H9 (cell line): Measurements from ENCODE around the gene SELENOF. TPM values are rescaled to one million over a fixed set of nuclear protein-coding genes. Genes with fewer than 3 reads are reported as not detected.

Experiments used
- DNase-seq: peaks from one replicate; pipeline ENCODE4 v3.0.0-alpha.2; 2017
- H2AFZ ChIP-seq: one replicate; pipeline ENCODE4 v1.6.1; 2013; ENCODE audit warnings: mild to moderate bottlenecking, low read length, control low read depth, moderate library complexity
- H2AK5ac ChIP-seq: 2 replicates; pipeline ENCODE4 v1.6.1; 2013; ENCODE audit warnings: low read length, control low read depth, mixed read lengths; ENCODE audit not compliant: insufficient read length
- H2BK120ac ChIP-seq: one replicate; pipeline ENCODE4 v1.6.1; 2013; ENCODE audit warnings: low read depth, mild to moderate bottlenecking, low read length, control low read depth, inconsistent platforms; ENCODE audit not compliant: poor library complexity, severe bottlenecking
- H2BK12ac ChIP-seq: 2 replicates; pipeline ENCODE4 v1.6.1; 2013; ENCODE audit warnings: low read length, control low read depth, mixed read lengths, low read depth; ENCODE audit not compliant: insufficient read length
- H2BK15ac ChIP-seq: 2 replicates; pipeline ENCODE4 v1.6.1; 2013; ENCODE audit warnings: low read depth, low read length, control low read depth
- H2BK20ac ChIP-seq: one replicate; pipeline ENCODE4 v1.6.1; 2013; ENCODE audit warnings: low read depth, mild to moderate bottlenecking, low read length, control low read depth, inconsistent platforms; ENCODE audit not compliant: poor library complexity, severe bottlenecking
- H2BK5ac ChIP-seq: 2 replicates; pipeline ENCODE4 v1.6.1; 2013; ENCODE audit warnings: low read length, control low read depth, mixed read lengths; ENCODE audit not compliant: insufficient read length
- H3K14ac ChIP-seq: 2 replicates; pipeline ENCODE4 v1.6.1; 2013; ENCODE audit warnings: low read length, control low read depth; ENCODE audit not compliant: insufficient read depth
- H3K18ac ChIP-seq: 2 replicates; pipeline ENCODE4 v1.6.1; 2013; ENCODE audit warnings: low read depth, mild to moderate bottlenecking, mixed read lengths, low read length, control low read depth; ENCODE audit not compliant: insufficient read length
- H3K23ac ChIP-seq: 2 replicates; pipeline ENCODE4 v1.6.1; 2013; ENCODE audit warnings: low read length, control low read depth, mixed read lengths, low read depth; ENCODE audit not compliant: insufficient read length
- H3K23me2 ChIP-seq: 2 replicates; pipeline ENCODE4 v1.6.1; 2013; ENCODE audit warnings: low read depth, mild to moderate bottlenecking, mixed read lengths, low read length, control low read depth; ENCODE audit not compliant: insufficient read length, poor library complexity, severe bottlenecking
- H3K27ac ChIP-seq: 2 replicates; pipeline ENCODE4 v1.5.1; 2013; ENCODE audit warnings: low read length, control low read depth, mixed read lengths, low read depth; ENCODE audit not compliant: insufficient read length
- H3K27me3 ChIP-seq: 2 replicates; pipeline ENCODE4 v1.6.1; 2013; ENCODE audit warnings: low read length, control low read depth, inconsistent platforms; ENCODE audit not compliant: insufficient read depth
- H3K4ac ChIP-seq: 2 replicates; pipeline ENCODE4 v1.6.1; 2013; ENCODE audit warnings: low read depth, mild to moderate bottlenecking, control low read depth, inconsistent platforms, low read length, moderate library complexity
- H3K4me1 ChIP-seq: 2 replicates; pipeline ENCODE4 v1.6.1; 2013; ENCODE audit warnings: low read length, control low read depth, inconsistent platforms; ENCODE audit not compliant: insufficient read depth
- H3K4me2 ChIP-seq: 2 replicates; pipeline ENCODE4 v1.6.1; 2013; ENCODE audit warnings: low read length, control low read depth, mixed read lengths; ENCODE audit not compliant: insufficient read length, insufficient read depth
- H3K56ac ChIP-seq: 2 replicates; pipeline ENCODE4 v1.6.1; 2013; ENCODE audit warnings: low read depth, mild to moderate bottlenecking, mixed read lengths, low read length, control low read depth; ENCODE audit not compliant: insufficient read length
- H3K79me1 ChIP-seq: 2 replicates; pipeline ENCODE4 v1.6.1; 2013; ENCODE audit warnings: low read depth, mild to moderate bottlenecking, moderate library complexity, low read length, control low read depth, inconsistent platforms; ENCODE audit not compliant: insufficient read depth, poor library complexity, severe bottlenecking
- H3K79me2 ChIP-seq: 2 replicates; pipeline ENCODE4 v1.6.1; 2013; ENCODE audit warnings: low read length, control low read depth, inconsistent platforms; ENCODE audit not compliant: insufficient read depth
- H3K9ac ChIP-seq: 2 replicates; pipeline ENCODE4 v1.6.1; 2013; ENCODE audit warnings: low read length, control low read depth, mixed read lengths; ENCODE audit not compliant: insufficient read length; ENCODE audit errors: extremely low read depth
- H3K9me3 ChIP-seq: one replicate; pipeline ENCODE4 v1.6.1; 2013; ENCODE audit warnings: low read depth, low read length, inconsistent platforms; ENCODE audit not compliant: control insufficient read depth
- H3T11ph ChIP-seq: one replicate; pipeline ENCODE4 v1.6.1; 2013; ENCODE audit warnings: mild to moderate bottlenecking, low read length, control low read depth, inconsistent platforms
- H4K20me1 ChIP-seq: one replicate; pipeline ENCODE4 v1.6.1; 2013; ENCODE audit not compliant: control insufficient read depth, insufficient read length, insufficient read depth
- H4K5ac ChIP-seq: 2 replicates; pipeline ENCODE4 v1.6.1; 2013; ENCODE audit warnings: low read depth, mild to moderate bottlenecking, mixed read lengths, low read length, control low read depth; ENCODE audit not compliant: insufficient read length
- H4K8ac ChIP-seq: replicated peaks from 2 replicates; pipeline ENCODE4 v1.6.1; 2013; ENCODE audit warnings: low read length, control low read depth, mixed read lengths, low read depth; ENCODE audit not compliant: insufficient read length
- H4K91ac ChIP-seq: 2 replicates; pipeline ENCODE4 v1.6.1; 2013; ENCODE audit warnings: low read depth, mild to moderate bottlenecking, moderate library complexity, mixed read lengths, low read length, control low read depth; ENCODE audit not compliant: insufficient read length
- H3K27ac Mint-ChIP-seq, 3 experiments: 2 replicates in 2 of 3; 3 replicates in 1 of 3; pipeline ENCODE4 v1.8.0; 2020 to 2021; ENCODE audit warnings: mixed read lengths in 3 of 3, mild to moderate bottlenecking in 1 of 3, moderate library complexity in 1 of 3
- H3K27me3 Mint-ChIP-seq: 2 replicates; pipeline ENCODE4 v1.8.0; 2021; ENCODE audit warnings: low read depth, mild to moderate bottlenecking, moderate library complexity, mixed read lengths
- H3K36me3 Mint-ChIP-seq, 3 experiments: 2 replicates in 2 of 3; 3 replicates in 1 of 3; pipeline ENCODE4 v1.8.0; 2020 to 2021; ENCODE audit warnings: low read depth in 3 of 3, mixed read lengths in 3 of 3; ENCODE audit not compliant: insufficient read depth in 1 of 3
- H3K4me1 Mint-ChIP-seq, 2 experiments: 2 replicates each; pipeline ENCODE4 v1.8.0; 2020; ENCODE audit warnings: mixed read lengths in 2 of 2
- H3K4me3 Mint-ChIP-seq, 2 experiments: 2 replicates in 1 of 2; 3 replicates in 1 of 2; pipeline ENCODE4 v1.8.0; 2020 to 2021; ENCODE audit warnings: mild to moderate bottlenecking in 2 of 2, mixed read lengths in 2 of 2, moderate library complexity in 1 of 2
- H3K9me3 Mint-ChIP-seq, 2 experiments: 2 replicates in 1 of 2; 3 replicates in 1 of 2; pipeline ENCODE4 v1.8.0; 2020; ENCODE audit warnings: mild to moderate bottlenecking in 2 of 2, mixed read lengths in 2 of 2, moderate library complexity in 1 of 2
- WGBS: extraction: QIAGEN DNeasy Blood & Tissue Kit; methylation state at CpG from one replicate; pipeline ENCODE4 v1.1.7; 2013; ENCODE audit warnings: missing lambda C conversion rate, low lambda C conversion rate, mixed read lengths; ENCODE audit not compliant: insufficient read length; ENCODE audit errors: extremely low coverage; 5-methylcytosine and 5-hydroxymethylcytosine counted together
- total RNA-seq: library from RNA; stranded (reverse); gene quantifications from 2 replicates; pipeline ENCODE4 v1.2.1, GENCODE V29; 2021
- TF ChIP-seq, protein P1 (sequence below): fragments of 200-600 bp; sonication (generic); conservative IDR thresholded peaks from 3 replicates; pipeline ENCODE4 v1.8.0; 2021; ENCODE audit warnings: antibody characterized with exemption, mild to moderate bottlenecking

SELENOF gene
- total RNA-seq, 1 experiment from 2014 or later: 143 TPM

DNA sequence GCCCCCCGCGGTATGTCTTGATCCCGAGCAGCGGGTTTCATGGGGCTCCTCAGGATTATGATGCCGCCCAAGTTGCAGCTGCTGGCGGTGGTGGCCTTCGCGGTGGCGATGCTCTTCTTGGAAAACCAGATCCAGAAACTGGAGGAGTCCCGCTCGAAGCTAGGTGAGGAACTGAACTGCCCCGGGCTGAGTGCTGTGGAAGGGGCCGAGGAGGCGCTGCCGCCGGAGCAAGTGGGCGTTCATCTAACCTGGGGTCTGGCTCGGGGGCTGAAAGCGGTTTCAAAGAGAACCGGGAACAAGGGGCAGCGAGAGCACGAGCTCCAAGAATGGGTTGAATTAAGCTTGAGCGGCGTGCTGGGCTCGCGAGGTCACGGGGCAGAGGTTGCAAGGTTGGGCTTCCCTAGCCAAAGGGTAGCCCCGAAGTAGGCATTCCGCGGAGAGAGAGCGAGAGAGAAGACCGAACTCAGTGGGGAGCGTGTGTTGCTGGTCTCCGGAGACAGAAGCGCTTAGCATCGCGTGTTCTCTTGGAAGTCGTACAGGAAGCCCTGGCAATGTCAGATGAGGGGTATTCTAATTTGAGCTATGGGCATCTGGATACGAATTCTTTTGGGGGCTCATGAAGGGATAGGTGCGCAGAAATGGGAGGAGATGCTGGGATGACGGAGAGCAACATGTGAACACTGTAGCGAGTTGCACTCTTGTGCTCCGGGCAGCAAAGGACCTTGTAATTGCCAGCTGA, 1.2 kb upstream of the SELENOF start:
- H2BK120ac ChIP-seq: peak overlapping the region; percentile 83
- H3K23me2 ChIP-seq: peaks cover 13% of the 10 kb centered on the region
- H3K79me2 ChIP-seq: peaks cover 36% of the 10 kb centered on the region
- H4K5ac ChIP-seq: no peak overlapping the region
- peak overlapping the region; percentile 97 for H3K14ac ChIP-seq
- H3K4me1 ChIP-seq: no peaks in the 10 kb centered on the region; the same call in 1 of the 2 replicates
- no peaks in the 10 kb centered on the region for H3K27me3 Mint-ChIP-seq
- no peaks in the 10 kb centered on the region for H3K27me3 ChIP-seq
- WGBS: no CpG with 5 or more reads among the region's 43 CpGs
- peak overlapping the region; percentile 100; the same call in 1 of the 2 replicates for H2BK15ac ChIP-seq
- H3K27ac ChIP-seq: peak overlapping the region; percentile 72
- H2AK5ac ChIP-seq: no peak overlapping the region
- peak overlapping the region; percentile 83 for H2BK12ac ChIP-seq
- H3K36me3 Mint-ChIP-seq: peaks cover 10 to 16% (median 15%) of the 10 kb centered on the region in 3 experiments
- no peak overlapping the region for H3K56ac ChIP-seq
- no peak overlapping the region for H4K91ac ChIP-seq
- H3K4me3 Mint-ChIP-seq: no peak overlapping the region
- peak overlapping the region; percentile 95 for H3K18ac ChIP-seq
- H3K79me1 ChIP-seq: peaks cover 3% of the 10 kb centered on the region
- H3T11ph ChIP-seq: no peak overlapping the region
- peak; percentile 59 for DNase-seq
- no peak overlapping the region for H2BK5ac ChIP-seq
- no peak overlapping the region; the same call in 1 of the 2 replicates for H3K4ac ChIP-seq
- H3K27ac Mint-ChIP-seq: no peak overlapping the region
- no peaks in the 10 kb centered on the region; a peak in 2 of 5 replicates for H3K9me3 Mint-ChIP-seq
- peak overlapping the region; percentile 90 for H3K9ac ChIP-seq
- no peak overlapping the region for H4K8ac ChIP-seq
- H3K23ac ChIP-seq: no peak overlapping the region
- peak overlapping the region; percentile 80 for H3K4me2 ChIP-seq
- H2AFZ ChIP-seq: peak overlapping the region; percentile 24
- no peak overlapping the region for H2BK20ac ChIP-seq
- TF ChIP-seq, protein P1, sequence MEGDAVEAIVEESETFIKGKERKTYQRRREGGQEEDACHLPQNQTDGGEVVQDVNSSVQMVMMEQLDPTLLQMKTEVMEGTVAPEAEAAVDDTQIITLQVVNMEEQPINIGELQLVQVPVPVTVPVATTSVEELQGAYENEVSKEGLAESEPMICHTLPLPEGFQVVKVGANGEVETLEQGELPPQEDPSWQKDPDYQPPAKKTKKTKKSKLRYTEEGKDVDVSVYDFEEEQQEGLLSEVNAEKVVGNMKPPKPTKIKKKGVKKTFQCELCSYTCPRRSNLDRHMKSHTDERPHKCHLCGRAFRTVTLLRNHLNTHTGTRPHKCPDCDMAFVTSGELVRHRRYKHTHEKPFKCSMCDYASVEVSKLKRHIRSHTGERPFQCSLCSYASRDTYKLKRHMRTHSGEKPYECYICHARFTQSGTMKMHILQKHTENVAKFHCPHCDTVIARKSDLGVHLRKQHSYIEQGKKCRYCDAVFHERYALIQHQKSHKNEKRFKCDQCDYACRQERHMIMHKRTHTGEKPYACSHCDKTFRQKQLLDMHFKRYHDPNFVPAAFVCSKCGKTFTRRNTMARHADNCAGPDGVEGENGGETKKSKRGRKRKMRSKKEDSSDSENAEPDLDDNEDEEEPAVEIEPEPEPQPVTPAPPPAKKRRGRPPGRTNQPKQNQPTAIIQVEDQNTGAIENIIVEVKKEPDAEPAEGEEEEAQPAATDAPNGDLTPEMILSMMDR: no peak
- H3K4me1 Mint-ChIP-seq: peaks cover 16 to 28% of the 10 kb centered on the region in 2 experiments
- H3K9me3 ChIP-seq: no peaks in the 10 kb centered on the region
- no peaks in the 10 kb centered on the region for H4K20me1 ChIP-seq
